ENCODE measurements around the gene HBM.
A peak's percentile ranks its signal among the peaks of the same experiment; 100 is the strongest.

Gene HBM

DNA sequence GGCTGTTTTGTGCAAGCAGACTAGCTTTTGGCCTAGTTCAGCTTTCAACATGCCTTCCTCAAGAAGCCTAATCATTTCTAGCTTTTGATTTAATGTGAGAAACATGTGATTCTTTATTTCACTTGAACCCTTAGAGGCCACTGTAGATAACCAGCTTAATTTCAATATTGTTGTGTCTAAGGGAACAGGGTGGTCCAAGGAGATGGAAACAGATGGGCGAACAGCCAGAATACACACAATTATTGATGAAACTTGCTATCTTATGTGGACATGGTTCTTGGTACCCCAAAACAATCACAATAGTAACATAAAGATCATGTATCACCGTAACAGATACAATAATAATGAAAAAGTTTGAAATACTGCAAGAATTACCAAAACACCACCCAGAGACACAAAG, 32.1 kb upstream of the HBM start:
- DNase-seq (ENCODE audit: extremely low read depth, low read depth): no peak

DNA sequence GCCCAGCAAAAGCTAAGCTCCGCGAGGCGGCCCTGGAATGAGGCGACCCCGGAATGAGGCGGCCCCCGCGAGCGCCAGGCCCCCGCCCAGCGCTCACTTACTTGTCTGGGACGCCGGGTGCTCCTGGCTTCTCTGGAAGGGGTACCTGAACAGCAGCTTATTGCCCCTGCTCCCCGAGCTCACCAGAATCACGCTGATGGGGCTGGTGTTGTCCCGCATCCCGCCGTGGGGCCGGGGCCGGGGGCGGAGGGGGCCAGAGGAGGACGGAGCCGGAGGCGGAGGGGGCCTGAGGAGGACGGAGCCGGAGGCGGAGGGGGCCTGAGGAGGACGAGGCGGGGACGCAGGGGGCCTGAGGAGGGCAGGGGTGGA, 27.7 kb upstream of the HBM start:
- peak overlapping the region; percentile 75 for H3K4me3 ChIP-seq (replicated peaks; ENCODE audit: low read depth, low read length)
- no peak for DNase-seq (ENCODE audit: extremely low read depth, low read depth)
- TF ChIP-seq, protein P1, sequence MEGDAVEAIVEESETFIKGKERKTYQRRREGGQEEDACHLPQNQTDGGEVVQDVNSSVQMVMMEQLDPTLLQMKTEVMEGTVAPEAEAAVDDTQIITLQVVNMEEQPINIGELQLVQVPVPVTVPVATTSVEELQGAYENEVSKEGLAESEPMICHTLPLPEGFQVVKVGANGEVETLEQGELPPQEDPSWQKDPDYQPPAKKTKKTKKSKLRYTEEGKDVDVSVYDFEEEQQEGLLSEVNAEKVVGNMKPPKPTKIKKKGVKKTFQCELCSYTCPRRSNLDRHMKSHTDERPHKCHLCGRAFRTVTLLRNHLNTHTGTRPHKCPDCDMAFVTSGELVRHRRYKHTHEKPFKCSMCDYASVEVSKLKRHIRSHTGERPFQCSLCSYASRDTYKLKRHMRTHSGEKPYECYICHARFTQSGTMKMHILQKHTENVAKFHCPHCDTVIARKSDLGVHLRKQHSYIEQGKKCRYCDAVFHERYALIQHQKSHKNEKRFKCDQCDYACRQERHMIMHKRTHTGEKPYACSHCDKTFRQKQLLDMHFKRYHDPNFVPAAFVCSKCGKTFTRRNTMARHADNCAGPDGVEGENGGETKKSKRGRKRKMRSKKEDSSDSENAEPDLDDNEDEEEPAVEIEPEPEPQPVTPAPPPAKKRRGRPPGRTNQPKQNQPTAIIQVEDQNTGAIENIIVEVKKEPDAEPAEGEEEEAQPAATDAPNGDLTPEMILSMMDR (IDR thresholded peaks at IDR 0.05; ENCODE audit: low read depth, low read length, missing control alignments): no peak

More for the DNA sequence above, 32.1 kb upstream of the HBM start:
- no peak overlapping the region for H3K4me3 ChIP-seq (replicated peaks; ENCODE audit: low read depth, low read length)
- TF ChIP-seq, protein P1 (IDR thresholded peaks at IDR 0.05; ENCODE audit: low read depth, low read length, missing control alignments): no peak

DNA sequence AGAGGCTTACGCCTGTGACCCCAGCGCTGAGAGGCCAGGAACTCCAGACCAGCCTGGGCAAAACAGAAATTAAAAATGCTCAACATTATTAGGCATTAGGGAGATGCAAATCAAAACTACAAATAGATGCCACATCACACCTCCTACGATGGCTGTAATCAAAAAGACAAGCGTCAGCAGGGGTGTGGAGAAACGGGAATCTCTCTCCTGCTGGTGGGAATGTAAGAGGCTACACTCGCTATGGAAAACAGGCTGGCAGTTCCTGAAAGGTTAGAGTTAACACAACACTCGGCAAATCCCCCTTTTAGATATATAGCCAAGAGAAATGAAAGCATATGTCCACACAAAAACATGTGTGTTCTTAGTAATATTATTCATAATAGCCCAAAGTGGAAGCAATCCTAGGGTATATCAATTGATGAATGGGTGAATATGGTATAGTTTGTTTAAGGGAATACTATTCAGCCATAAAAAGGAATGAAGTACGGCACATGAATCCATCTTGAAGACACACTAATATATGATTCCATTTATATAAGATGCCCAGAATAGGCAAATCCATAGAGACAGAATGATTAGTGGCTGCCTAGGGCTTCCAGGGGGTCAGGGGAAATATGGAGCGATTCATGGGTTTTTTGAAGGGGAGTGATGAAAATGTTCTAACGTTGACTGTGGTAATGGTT, 25.5 kb upstream of the HBM start:
- DNase-seq (ENCODE audit: extremely low read depth, low read depth): no peak
- TF ChIP-seq, protein P1 (IDR thresholded peaks at IDR 0.05; ENCODE audit: low read depth, low read length, missing control alignments): peak; percentile 9
- H3K4me3 ChIP-seq (replicated peaks; ENCODE audit: low read depth, low read length): no peak overlapping the region

DNA sequence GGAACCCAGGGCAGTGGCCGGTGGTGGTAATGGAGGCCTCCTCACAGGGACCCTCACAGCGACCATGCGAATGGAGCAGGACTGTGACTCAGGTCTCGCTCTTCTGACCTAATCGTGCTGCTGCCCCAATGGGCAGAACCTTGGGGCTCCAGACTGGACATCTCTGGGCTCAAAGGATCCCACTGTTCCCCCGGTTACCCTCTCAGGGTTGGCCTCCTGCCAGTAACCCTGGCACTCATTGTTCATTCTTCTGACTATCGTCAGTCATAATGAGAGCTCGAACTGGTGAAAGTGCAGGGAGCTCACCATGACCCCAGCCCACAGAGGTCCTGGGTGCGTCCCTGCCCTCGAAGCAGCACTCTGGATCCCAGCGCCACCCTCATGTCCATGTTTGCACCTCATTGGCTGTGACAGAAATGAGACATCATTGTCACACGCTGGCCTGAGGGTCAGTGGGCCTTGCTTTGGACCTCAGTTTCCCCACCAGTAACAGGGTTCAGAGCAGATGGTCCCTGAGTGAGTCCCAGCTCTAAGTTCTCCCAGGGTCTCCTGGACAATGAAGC, 23.3 kb upstream of the HBM start:
- H3K4me3 ChIP-seq (replicated peaks; ENCODE audit: low read depth, low read length): no peak overlapping the region
- DNase-seq (ENCODE audit: extremely low read depth, low read depth): no peak
- TF ChIP-seq, protein P1 (IDR thresholded peaks at IDR 0.05; ENCODE audit: low read depth, low read length, missing control alignments): no peak

DNA sequence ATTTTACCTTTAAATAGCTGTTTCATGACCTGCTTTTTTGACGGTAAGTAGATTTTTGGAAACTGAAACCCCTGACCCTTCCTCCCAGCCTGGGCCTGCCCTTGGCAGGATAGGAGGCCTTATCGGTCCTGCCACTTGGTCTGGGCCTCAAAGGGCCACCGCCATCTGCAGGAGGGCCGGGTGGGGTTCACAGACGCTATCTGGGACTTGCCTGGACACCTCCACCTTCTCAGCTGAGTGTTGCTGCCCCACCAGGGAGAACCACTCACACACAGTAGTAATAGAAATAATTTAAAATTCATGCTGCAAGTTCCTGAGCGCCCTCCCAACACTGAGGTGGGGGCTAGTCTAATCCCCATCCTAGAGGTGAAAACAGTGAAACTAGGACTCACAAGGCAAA, 22.7 kb upstream of the HBM start:
- TF ChIP-seq, protein P1 (IDR thresholded peaks at IDR 0.05; ENCODE audit: low read depth, low read length, missing control alignments): no peak

DNA sequence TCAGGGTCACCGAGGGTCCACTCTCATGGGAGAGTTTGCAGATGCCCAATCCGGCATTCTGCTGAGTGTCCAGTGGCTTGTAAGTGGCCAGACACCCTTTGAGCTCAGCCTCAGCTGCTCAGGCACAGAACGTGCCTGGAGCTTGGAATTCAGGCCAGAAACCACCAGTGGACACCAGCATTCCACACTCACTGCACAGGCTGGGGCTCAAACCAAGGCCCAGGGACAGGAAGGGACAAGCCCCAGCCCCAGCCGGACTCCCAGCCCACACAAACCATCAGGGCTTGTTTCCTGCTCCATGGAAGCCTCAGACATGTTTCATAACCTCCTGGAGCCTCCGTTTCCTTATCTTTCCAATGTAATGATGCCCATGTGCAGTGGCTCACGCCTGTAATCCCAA, 22.3 kb upstream of the HBM start:
- H3K4me3 ChIP-seq (replicated peaks; ENCODE audit: low read depth, low read length): no peak overlapping the region
- no peak for DNase-seq (ENCODE audit: extremely low read depth, low read depth)
- TF ChIP-seq, protein P1 (IDR thresholded peaks at IDR 0.05; ENCODE audit: low read depth, low read length, missing control alignments): no peak

More for the DNA sequence above, 22.7 kb upstream of the HBM start:
- no peak overlapping the region for H3K4me3 ChIP-seq (replicated peaks; ENCODE audit: low read depth, low read length)
- DNase-seq (ENCODE audit: extremely low read depth, low read depth): no peak
